Stimulated activated CD8-positive, alpha-beta memory T cell treated with anti-CD3 and anti-CD28 coated beads, Interleukin-7, amount 100 ng/mL, for 24 hours (primary cell): Measurements from ENCODE around the gene POLR3H.

Experiments
- DNase-seq: peaks from one replicate; pipeline ENCODE4 v3.0.0-alpha.2; 2020; ENCODE audit warnings: low read depth

POLR3H gene

GRCh38 chr22:41481925-41482318 is 62.3 kb downstream of the POLR3H start:
- DNase-seq = no peak

- DNase-seq = no peak
These were observed 63.0 kb downstream of the POLR3H start for GRCh38 chr22:41481131-41481830.

- DNase-seq = no peak
These were observed 63.9 kb downstream of the POLR3H start for GRCh38 chr22:41480397-41480735.

GRCh38 chr22:41479671-41480396 is 64.4 kb downstream of the POLR3H start:
- no peak for DNase-seq

- DNase-seq = no peak
These were observed 65.3 kb downstream of the POLR3H start for GRCh38 chr22:41478891-41479521.

- DNase-seq = no peak
These were observed 65.8 kb downstream of the POLR3H start for GRCh38 chr22:41478473-41478872.
